HepG2 (cell line): ENCODE measurements around the gene ATN1. TPM values are rescaled to one million over a fixed set of nuclear protein-coding genes. Genes with fewer than 3 reads are reported as not detected.

ENCODE experiments used
- ARID2 ChIP-seq: sonication (generic); formaldehyde crosslinking; IDR thresholded peaks from 2 replicates; pipeline ENCODE4 v1.8.1; 2022; ENCODE audit warnings: mild to moderate bottlenecking, missing genetic modification reagents, borderline replicate concordance
- CERS6 ChIP-seq: sonication (generic); formaldehyde crosslinking; IDR thresholded peaks from 2 replicates; pipeline ENCODE4 v1.5.0; 2020; ENCODE audit warnings: missing genetic modification reagents
- FOXJ3 ChIP-seq: sonication (generic); formaldehyde crosslinking; IDR thresholded peaks from 2 replicates; pipeline ENCODE4 v1.4.0; 2020; ENCODE audit warnings: missing genetic modification reagents, mild to moderate bottlenecking, borderline replicate concordance
- FOXO4 ChIP-seq: sonication (generic); formaldehyde crosslinking; conservative IDR thresholded peaks from 2 replicates; pipeline ENCODE4 v1.8.1; 2023; ENCODE audit warnings: missing genetic modification reagents
- GZF1 ChIP-seq: sonication (generic); formaldehyde crosslinking; IDR thresholded peaks from 2 replicates; pipeline ENCODE4 v1.5.1; 2020; ENCODE audit warnings: mild to moderate bottlenecking, missing genetic modification reagents
- KAT7 ChIP-seq: IDR thresholded peaks from 2 replicates; pipeline ENCODE4 v1.6.1; 2018; ENCODE audit warnings: borderline replicate concordance, missing compliant biosample characterization
- MZF1 ChIP-seq: sonication (generic); formaldehyde crosslinking; IDR thresholded peaks from 2 replicates; pipeline ENCODE4 v1.8.1; 2023; ENCODE audit warnings: mild to moderate bottlenecking, missing genetic modification reagents, borderline replicate concordance
- PCBP2 ChIP-seq: fragments of 200-400 bp; formaldehyde crosslinking; optimal IDR thresholded peaks from 2 replicates; pipeline ENCODE3; 2018; ENCODE audit warnings: low read length, low read depth; ENCODE audit not compliant: poor library complexity, severe bottlenecking
- PHF5A ChIP-seq: IDR thresholded peaks from one replicate; pipeline ENCODE4 v1.6.1; 2018; ENCODE audit warnings: low read depth, missing genetic modification reagents; ENCODE audit not compliant: unreplicated experiment
- SOX13 ChIP-seq, 3 experiments: fragments of 450-650 bp in 1 of 3; sonication (generic) in 1 of 3; formaldehyde crosslinking in 1 of 3; IDR thresholded peaks in 2 of 3; conservative IDR thresholded peaks in 1 of 3; 2 replicates each; pipeline versions ENCODE4 v1.5.0 to v1.6.1; 2016 to 2020; ENCODE audit warnings: antibody characterized with exemption in 1 of 3, mild to moderate bottlenecking in 1 of 3, missing compliant biosample characterization in 1 of 3, missing genetic modification reagents in 1 of 3, moderate library complexity in 1 of 3
- ZBED4 ChIP-seq: sonication (generic); formaldehyde crosslinking; IDR thresholded peaks from 2 replicates; pipeline ENCODE4 v1.4.0; 2020; ENCODE audit warnings: missing genetic modification reagents, borderline replicate concordance
- ZMAT3 ChIP-seq: sonication (generic); formaldehyde crosslinking; conservative IDR thresholded peaks from 2 replicates; pipeline ENCODE4 v1.7.0; 2021; ENCODE audit warnings: missing genetic modification reagents
- ZNF552 ChIP-seq: sonication (generic); formaldehyde crosslinking; IDR thresholded peaks from 2 replicates; pipeline ENCODE4 v1.9.0; 2022; ENCODE audit warnings: missing genetic modification reagents, mild to moderate bottlenecking, borderline replicate concordance
- ZNF646 ChIP-seq: sonication (generic); formaldehyde crosslinking; IDR thresholded peaks from 2 replicates; pipeline ENCODE4 v1.9.0; 2021; ENCODE audit warnings: mild to moderate bottlenecking, missing genetic modification reagents
- ZZZ3 ChIP-seq: sonication (generic); formaldehyde crosslinking; IDR thresholded peaks from 2 replicates; pipeline ENCODE4 v1.4.0; 2020; ENCODE audit warnings: missing genetic modification reagents, mild to moderate bottlenecking, borderline replicate concordance
- polyA plus RNA-seq, 8 experiments: library from polyadenylated mRNA; depleted of rRNA in 3 of 8; stranded (reverse) in 7 of 8; unstranded in 1 of 8; fragments of >200 nt; fragmentation: Illumina TruSeq in 4 of 8; extraction: Trizol in 4 of 8; gene quantifications; 2 replicates each; pipeline versions ENCODE4 v1.2.1 to v1.2.3, GENCODE V29; 2011 to 2016; ENCODE audit warnings: low read depth in 4 of 8, missing spikeins in 1 of 8, mixed read lengths in 1 of 8; ENCODE audit not compliant: insufficient read depth in 1 of 8
- total RNA-seq, 5 experiments: library from RNA; depleted of rRNA; stranded (reverse); fragments of >200 nt; fragmentation: Illumina TruSeq; extraction: Trizol; gene quantifications; 2 replicates each; pipeline ENCODE4 v1.2.3, GENCODE V29; 2016; ENCODE audit warnings: low read depth in 1 of 5

The ATN1 gene
- total and polyA plus RNA-seq, 2 of the 13 experiments (the other 11 are each of a cell fraction or from before 2014, with no cell fraction given), result 2.1 to 8.6 TPM

GRCh38 chr12:6914246-6914946 lies 13.4 kb upstream of the ATN1 start, which contains the start of gene ENO2 (continued):
- TF ChIP-seq ZNF646 (CRISPR knock-in tag), result no peak
- TF ChIP-seq KAT7 (CRISPR knock-in tag), result peak; percentile 69; the same call in 1 of the 2 replicates
- peak; percentile 12; the same call in 1 of the 2 replicates for TF ChIP-seq ARID2 (CRISPR knock-in tag)
- TF ChIP-seq SOX13 (IDR thresholded peaks at IDR 0.05), result no peak
- no peak for TF ChIP-seq SOX13 (CRISPR knock-in tag; conservative IDR thresholded peaks at IDR 0.05 in 1 of 2, IDR thresholded peaks at IDR 0.05 in 1 of 2)
- TF ChIP-seq ZBED4, result no peak
- TF ChIP-seq CERS6 (CRISPR knock-in tag), result no peak
- TF ChIP-seq GZF1 (CRISPR knock-in tag), result no peak
- TF ChIP-seq ZZZ3, result no peak
- peak; percentile 49; the same call in 1 of the 2 replicates for TF ChIP-seq ZMAT3 (CRISPR knock-in tag)
- TF ChIP-seq MZF1 (CRISPR knock-in tag), result no peak
- no peak for TF ChIP-seq ZNF552 (CRISPR knock-in tag)
- no peak for TF ChIP-seq FOXJ3 (CRISPR knock-in tag)
- no peak for TF ChIP-seq PHF5A
- TF ChIP-seq PCBP2, result no peak
- no peak for TF ChIP-seq FOXO4 (CRISPR knock-in tag)
